ENCODE results near the gene PLCXD1.
"Not testable (repeated sequence)": the region's sequence is repeated elsewhere in the genome, so short reads cannot be mapped to it uniquely, and the experiment has no call there.

PLCXD1 gene

DNA sequence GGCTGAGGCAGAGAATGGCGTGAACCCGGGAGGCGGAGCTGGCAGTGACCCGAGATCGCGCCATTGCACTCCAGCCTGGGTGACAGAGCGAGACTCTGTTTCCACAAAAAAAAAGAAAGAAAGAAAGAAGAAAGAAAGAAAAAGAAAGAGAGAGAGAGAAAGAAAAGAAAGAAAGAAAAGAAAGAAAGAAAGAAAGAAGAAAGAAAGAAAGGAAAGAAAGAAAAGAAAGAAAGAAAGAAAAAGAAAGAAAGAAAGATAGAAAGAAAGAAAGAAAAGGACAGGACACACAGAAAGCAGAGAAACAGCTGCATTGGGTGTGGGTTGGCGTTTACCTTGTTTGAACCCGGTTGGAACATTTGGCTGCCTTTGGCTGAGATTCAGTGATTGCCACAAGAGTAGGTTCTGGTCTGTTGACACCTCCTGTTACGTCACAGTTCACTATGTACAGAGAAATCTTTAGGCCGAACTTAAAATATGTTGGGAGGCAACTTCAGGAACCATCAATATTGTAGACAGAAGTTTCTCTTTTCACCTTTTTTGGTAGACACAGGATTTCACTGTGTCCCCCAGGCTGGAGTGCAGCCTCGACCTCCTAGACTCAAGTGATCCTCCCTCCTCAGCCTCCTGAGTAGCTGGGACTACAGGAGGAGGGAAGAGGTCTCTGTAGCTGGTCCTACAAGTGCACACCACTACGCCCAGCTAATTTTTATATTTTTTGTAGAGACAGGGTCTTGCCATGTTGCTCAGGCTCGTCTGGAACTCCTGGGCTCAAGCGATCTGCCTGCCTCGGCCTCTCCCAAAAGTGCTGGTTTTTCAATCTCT is 16.3 kb upstream of the PLCXD1 start:
- DNase-seq = no peak

DNA sequence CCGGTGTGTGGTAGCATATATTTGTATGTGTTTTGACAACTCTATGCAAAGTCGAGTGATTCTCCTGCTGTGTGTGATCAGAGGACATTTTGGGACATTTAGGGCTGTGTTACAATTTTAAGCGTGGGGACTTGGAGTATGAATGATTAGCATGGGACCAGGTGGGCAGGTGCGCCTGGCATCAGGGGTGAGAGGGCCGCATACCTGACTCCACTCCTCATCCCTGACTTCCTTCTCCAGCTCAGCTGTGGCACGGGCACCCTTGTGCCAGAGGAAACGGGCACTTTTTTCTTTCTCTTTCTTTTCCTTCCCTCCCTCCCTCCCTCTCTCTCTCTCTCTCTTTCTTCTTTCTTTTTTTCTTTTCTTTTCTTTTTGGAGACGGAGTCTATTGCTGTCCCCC is 15.7 kb upstream of the PLCXD1 start:
- DNase-seq = no peak

DNA sequence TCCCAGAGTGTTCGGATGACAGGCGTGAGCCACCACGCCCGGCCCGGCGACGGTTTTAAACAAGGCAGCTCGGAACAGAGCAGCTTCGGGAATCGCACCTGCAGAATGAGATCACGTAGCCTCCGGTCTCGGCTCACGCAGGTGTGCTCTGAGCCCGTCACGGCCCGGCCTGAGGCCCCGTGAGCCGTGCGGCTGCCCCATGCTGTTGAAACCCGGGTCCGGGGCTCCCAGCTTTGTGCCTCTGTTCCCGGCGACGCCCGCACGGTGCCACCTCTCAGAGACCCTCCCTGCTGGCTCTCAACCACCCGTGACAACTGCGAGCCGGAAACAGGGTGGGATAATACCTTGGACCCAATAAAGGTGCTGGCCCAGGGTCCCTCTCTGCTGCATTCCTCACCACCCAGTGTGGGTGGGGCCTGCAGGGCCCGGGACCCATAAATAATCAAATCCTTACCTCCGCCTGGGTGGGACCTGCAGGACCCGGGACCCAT is 13.4 kb upstream of the PLCXD1 start:
- DNase-seq = no peak

DNA sequence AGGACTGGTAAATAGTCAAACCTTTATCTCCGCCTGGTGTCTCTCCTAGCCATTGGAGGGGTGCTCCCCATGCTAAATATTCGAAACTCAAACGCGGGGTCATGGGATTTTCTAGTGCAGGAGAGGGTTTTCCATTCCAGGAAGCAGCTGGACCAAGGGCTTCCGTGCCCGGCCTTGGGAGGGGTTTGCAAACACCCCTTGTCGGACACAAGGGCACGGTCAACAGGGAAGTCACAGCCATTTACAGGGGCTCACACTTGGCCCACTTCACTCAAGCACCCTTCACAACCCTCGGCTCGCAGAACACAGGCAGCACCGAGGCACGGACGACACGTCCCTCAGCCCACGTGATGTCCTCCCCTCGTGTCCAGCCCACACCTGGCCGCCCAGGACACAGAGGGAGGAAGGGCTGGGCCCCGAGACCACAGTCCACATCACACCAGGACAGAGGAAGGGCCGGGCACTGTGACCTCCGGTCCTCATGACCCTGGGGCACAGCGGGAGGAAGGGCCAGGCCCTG is 10.3 kb upstream of the PLCXD1 start:
- no peak for DNase-seq

DNA sequence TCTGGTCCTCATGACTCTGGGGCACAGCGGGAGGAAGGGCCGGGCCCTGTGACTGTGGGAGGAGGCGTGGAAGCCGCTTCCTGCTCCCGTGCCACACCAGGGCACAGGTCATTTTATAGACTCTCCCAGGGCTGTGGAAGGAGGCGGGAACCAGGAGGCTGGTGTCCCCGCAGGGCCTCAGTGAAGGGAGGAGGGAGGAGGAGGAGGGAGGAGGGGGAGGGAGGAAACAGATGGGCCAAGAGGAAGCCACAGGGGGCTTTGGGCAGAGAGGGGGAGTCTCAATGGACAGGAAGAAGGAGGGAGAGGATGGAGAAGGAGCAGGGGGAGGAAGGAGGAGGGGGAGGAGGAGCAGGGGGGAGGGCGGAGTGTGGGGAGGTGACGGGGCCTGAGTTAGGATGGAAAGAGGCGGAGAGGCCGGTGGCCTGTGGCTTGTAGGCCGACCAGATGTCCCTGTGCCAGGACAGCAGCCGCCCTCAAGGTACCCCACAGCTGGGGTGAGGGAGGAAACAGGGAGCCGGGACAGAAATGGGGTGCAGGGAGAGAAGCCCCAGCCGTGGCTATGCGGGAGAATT is 6.2 kb upstream of the PLCXD1 start:
- DNase-seq = no peak

DNA sequence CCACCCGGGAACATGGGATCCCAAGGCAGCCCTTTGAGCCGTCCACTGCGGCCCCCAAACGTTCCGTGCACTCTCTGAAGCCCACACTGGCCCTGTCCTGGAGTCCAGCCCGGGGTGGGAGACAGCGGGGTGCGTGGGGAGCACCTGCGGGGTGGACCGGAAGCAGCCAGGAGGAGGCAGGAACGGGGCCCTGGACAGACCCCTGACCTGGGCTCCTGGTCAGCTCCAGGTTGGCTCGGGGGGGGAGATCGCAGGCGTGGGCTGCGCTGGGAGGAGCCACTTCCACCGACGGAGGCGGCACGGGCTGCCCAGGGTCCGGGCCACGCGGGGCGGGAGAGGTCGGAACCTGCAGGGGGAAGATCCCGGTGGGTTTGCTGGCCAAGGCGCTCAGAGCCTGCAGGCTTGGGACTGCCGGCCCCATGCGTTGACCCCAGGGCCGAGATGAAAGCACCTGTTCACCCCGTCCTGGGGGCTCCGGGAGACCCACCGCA is 5.7 kb upstream of the PLCXD1 start:
- no peak for DNase-seq

DNA sequence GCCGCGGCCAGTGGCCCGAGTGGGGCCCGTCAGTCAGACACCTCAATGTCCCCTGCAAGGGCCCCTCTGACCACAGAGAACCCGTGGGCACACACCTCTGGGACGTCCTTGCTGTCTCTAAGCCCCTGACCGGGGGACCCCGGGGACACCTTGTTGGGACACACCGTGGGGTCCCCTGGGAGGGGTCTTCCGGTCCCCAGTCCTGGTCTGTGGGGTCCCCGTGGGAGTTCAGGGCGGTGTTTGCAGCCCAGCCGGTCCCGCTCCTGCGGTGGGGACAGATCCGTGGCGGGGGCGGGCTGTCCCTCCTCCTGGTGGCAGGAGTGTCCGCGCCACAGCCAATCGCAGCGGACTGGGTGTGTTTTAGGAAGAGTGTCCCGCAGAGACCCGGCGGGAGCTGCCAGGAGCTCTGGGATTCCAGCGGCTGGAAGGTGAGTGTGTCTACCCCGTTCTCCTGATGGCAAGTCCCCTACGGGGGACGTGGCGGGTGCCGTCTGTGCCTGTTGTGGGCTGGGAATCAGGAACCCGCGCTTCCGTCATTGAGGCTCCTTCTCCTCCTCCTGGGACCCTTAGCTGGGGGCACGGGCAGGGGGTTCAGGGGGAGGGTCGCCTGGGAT is 5.1 kb upstream of the PLCXD1 start:
- DNase-seq = peak; percentile 38

DNA sequence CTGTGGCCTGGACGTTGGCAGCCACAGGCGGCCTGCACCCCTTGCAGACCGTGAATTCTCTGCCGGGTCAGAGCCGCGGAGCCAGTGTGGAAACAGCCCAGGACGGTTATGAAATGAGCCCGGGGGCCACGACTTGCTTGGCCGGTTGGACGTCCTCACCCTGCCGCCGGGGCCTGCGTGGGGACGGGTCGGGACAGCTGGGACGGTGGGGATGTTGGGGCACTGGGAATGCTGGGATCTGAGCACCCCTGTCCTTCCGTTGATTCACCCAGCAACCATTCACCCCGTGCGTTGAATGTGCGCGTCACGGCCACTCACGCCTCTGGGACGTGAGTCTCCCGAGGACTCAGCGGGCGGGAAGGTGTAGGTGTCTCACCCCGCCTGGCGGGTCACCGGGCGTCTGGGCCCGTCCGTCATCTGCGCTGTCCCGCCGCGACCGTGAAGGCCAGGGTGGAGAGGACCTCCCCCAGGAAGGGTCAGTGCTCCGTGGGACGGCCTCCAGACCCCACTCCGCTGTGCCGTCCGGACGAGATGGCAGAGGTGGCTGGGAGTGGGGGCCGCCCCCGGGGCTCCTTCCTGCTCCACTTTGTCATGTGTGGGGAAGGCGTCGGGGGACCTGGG is 4.5 kb upstream of the PLCXD1 start:
- no peak for DNase-seq

DNA sequence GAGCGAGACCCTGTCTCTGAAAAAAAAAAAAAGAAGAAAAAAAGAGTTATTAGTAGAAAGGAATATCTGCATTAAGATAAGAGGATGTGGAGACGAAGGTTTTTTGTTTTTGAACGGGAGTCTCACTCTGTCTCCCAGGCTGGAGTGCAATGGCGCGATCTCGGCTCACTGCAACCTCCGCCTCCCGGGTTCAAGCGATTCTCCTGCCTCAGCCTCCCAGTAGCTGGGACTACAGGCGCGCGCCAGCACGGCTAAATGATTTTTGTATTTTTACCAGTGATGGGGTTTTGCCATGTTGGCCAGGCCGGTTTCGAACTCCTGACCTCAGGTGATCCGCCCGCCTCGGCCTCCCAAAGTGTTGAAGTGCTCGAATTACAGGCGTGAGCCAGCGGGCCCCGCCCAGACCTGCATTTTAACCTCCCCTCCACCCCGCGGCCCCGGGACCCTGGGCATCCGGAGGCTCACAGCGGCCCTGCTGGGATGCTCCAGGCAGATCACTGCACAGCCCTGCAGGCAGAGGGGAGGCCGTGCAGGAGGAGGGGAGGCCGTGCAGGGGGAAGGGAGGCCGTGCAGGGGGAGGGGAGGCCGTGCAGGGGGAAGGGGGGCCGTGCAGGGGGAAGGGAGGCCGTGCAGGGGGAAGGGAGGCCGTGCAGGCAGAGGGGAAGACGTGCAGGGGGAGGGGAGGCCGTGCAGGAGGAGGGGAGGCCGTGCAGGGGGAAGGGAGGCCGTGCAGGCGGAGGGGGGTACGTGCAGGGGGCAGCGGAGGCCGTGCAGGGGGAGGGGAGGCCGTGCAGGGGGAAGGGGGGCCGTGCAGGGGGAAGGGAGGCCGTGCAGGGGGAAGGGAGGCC is 1.2 kb upstream of the PLCXD1 start:
- not testable (repeated sequence) for DNase-seq

DNA sequence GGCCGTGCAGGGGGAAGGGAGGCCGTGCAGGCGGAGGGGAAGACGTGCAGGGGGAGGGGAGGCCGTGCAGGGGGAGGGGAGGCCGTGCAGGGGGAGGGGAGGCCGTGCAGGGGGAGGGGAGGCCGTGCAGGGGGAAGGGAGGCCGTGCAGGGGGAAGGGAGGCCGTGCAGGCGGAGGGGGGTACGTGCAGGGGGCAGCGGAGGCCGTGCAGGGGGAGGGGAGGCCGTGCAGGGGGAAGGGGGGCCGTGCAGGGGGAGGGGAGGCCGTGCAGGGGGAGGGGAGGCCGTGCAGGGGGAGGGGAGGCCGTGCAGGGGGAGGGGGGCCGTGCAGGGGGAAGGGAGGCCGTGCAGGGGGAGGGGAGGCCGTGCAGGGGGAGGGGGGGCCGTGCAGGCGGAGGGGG is 459 bp upstream of the PLCXD1 start:
- DNase-seq = not testable (repeated sequence)

DNA sequence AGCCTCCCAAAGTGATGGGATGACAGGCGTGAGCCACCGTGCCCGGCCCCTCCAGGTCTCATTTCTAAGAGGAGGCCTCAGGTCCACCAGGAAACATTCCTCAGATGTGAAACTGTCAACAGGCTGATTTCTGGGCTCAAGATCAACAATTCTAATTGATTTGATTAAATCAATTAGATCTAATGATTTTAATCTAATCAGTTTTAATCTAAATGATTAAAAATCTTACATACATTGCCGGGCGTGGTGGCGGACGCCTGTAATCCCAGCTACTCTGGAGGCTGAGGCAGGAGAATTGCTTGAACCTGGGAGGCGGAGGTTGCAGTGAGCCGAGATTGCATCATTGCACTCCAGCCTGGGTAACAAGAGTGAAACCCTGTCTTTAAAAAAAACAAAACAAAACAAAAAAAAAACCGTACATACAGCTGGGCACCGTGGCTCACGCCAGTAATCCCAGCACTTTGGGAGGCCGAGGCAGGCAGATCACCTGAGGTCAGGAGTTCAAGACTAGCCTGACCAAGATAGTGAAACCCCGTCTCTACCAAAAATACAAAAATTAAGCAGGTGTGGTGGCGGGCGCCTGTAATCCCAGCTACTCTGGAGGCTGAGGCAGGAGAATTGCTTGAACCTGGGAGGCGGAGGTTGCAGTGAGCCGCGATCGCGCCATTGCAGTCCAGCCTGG is 960 bp downstream of the PLCXD1 start:
- DNase-seq = not testable (repeated sequence)

DNA sequence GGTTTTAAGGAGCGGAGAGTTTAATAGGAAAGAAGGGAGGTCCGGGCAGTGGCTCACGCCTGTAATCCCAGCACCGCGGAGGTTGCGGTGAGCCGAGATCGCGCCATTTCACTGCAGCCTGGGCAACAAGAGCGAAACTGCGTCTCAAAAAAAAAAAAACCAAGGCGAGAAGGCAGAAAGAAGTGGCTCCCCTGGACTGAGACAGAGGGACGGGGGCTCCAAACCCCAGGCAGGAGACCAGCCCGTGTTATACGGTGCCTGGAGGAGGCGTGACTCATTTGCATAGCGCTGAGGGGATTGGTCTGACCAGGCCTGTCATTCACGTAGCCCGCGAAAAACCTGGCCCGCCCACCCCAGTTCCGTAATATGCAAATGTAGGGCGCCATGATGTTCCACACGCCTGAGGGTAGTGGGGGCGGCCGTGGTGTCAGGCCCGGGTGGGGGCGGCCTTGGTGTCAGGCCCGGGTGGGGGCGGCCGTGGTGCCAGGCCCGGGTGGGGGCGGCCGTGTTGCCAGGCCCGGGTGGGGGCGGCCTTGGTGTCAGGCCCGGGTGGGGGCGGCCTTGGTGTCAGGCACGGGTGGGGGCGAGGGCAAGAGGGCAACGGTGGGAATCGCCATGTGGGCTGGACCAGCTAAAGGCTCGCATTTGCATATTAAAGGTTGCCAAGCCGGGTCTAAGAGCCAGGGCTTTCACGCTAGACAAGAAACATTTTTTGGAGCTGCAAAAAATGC is 2.1 kb downstream of the PLCXD1 start:
- peak; percentile 88 for DNase-seq

DNA sequence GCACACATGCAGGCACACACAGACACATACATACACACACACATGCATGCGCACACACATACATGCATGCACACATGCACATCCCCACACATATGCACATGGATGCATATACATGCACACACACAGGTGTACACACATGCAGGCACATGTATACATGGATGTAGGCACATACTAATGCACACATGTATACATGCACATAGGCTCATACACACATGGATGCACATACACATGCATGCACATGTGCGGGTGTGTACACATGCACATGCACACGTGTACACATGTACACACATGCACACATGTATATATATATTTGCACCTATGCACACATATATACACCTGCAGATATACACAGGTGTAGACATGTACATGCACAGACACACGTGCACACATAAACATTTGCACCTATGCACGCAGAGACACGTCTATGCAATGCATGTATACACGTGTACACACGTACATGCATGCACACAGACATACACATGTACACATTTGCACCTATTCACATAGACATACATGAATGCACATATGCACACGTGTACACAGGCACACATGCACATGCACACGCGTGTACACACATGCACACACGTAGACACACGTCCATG is 4.0 kb downstream of the PLCXD1 start:
- DNase-seq = no peak

DNA sequence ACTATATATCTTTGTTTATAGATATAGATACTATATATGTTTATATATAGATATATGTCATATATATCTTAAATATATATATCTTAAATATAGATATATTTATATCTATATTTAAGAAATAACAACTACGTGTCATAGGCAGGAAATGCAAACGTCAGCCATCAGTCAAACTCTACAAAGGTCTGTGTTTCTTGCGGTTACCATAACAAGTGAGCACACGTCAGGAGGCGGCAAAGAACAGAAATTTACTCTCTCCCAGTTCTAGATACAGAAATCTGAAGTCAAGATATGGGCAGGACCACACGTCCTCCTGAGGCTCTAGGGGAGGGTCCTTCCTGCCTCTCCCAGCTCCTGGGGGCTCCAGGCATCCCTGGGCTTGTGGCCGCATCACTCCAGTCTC is 6.5 kb downstream of the PLCXD1 start:
- DNase-seq = peak; percentile 0

DNA sequence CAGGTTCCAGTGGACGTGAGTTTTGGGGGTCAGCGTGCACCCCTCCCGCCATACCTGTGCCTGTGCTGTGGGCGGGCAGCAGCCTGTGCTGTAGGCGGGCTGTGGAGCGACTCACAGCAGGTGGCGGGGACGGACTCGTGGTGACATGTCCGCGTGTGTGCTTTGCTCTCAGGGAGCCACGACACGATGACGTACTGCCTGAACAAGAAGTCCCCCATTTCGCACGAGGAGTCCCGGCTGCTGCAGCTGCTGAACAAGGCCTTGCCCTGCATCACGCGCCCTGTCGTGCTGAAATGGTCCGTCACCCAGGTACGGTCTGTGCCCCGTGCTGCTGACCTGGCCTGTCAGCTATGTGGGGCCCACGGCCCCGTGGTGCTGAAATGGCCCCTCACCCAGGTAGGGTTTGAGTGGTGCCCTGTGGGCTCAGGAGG is 7.4 kb downstream of the PLCXD1 start:
- peak; percentile 13 for DNase-seq

DNA sequence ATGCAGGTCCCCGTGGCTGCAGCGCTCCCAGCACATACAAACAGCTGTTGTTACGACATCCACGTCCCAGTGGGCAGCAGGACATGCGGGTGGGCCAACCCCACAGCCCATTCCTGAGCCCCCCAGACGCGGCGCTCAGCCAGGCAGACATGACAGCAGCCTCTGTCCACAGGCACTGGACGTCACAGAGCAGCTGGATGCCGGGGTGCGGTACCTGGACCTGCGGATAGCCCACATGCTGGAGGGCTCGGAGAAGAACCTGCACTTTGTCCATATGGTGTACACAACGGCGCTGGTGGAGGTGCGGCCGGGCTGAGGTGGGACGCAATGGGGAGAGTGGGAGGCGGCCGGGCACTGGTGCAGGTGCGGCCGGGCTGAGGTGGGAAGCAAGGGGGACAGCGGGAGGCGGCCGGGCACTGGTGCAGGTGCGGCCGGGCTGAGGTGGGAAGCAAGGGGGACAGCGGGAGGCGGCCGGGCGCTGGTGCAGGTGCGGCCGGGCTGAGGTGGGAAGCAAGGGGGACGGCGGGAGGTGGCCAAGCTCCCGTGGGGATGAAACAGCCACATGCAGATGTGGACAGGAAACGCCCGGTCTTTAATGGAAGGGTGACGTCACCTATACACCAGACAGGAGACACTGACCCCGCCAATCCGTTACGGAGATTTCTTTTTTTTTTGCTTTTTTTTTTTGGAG is 9.4 kb downstream of the PLCXD1 start:
- peak; percentile 10 for DNase-seq

DNA sequence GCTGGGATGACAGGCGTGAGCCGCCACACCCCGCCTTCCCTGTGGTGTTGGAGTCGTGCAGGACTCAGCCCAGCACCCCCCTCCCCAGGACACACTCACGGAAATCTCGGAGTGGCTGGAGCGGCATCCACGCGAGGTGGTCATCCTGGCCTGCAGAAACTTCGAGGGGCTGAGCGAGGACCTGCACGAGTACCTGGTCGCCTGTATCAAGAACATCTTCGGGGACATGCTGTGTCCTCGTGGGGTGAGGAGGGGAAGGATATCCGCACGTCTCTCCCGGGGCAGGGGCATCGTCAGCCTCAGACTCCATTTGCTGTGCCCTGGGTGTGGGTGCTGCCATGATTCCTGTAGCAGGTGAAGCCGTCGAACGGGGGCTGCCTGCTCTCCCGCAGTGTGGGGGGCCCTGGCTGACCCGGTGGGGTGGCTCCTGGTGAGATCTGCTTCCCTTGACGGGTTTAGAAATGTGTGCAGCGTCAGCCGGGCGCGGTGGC is 10.3 kb downstream of the PLCXD1 start:
- DNase-seq = peak; percentile 13

DNA sequence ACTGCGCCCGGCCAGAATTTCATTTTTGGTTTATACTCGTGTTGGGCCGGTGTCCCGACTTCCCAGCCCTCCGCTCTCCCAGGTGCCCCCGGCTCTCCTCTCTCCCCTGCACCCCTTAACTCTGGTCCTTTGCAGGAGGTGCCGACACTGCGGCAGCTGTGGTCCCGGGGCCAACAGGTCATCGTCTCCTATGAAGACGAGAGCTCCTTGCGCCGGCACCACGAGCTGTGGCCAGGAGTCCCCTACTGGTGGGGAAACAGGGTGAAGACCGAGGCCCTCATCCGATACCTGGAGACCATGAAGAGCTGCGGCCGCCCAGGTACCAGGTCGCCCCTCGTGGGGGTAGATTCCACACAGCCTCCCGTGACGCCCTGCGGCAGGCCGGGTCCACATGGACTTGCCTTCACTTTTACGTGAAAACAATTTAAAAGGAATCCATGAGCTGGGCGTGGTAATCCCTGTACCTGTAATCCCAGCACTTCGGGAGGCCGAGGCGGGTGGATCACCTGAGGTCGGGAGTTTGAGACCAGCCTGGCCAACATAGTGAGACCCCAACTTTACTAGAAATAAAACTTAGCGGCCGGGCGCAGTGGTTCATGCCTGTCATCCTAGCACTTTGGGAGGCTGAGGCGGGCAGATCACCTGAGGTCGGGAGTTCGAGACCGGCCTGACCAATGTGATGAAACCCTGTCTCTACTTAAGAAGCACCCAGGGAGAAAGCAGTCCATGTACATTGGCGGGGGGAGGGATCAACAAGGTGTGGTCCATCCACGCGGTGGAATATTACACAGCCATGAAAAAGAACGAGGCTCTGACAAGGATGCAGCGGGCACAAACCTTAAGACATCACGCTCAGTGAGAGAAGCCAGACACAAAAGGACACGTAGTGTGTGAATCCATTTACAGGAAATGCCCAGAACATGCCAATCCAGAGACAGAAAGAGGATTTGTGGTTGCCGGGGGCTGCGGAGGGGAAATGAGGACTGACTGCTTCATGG is 12.0 kb downstream of the PLCXD1 start:
- DNase-seq = peak; percentile 6

Data from activated CD8-positive, alpha-beta memory T cell treated with anti-CD3 and anti-CD28 coated beads, Interleukin-2, amount 50 U/mL, for 4 hours (primary cell).